OCI-LY7 (cell line): Measurements from ENCODE around the gene NLRC3. TPM values are rescaled to one million over a fixed set of nuclear protein-coding genes. Genes with fewer than 3 reads are reported as not detected.
A peak's percentile ranks its signal among the peaks of the same experiment; 100 is the strongest.

Experiments
- BruUV-seq: library from RNA; stranded (reverse); fragments of 400-500 nt; replicated peaks from 2 replicates; lab custom pipeline; 2021; lab: Mats Ljungman, UMichigan
- CTCF ChIA-PET: fragments of 300-600 bp; sonication (Branson Sonifier 250); formaldehyde crosslinking; loops from one replicate; lab custom pipeline; 2022; ENCODE audit warnings: antibody characterized with exemption; ENCODE audit not compliant: unreplicated experiment; lab: Charles Lee
- POLR2A ChIA-PET: fragments of 300-600 bp; sonication (Branson Sonifier 250); formaldehyde crosslinking; loops from one replicate; lab custom pipeline; 2022; ENCODE audit warnings: antibody characterized with exemption; lab: Charles Lee
- DNase-seq: peaks from one replicate; pipeline ENCODE4 v3.0.0-alpha.2; 2015; ENCODE audit warnings: low spot score
- H2AFZ ChIP-seq: fragments of 200-600 bp; sonication (generic), shearing (Covaris generic); 2 replicates; pipeline ENCODE4 v1.6.1; 2014; ENCODE audit warnings: mild to moderate bottlenecking, antibody characterized with exemption, low read length, moderate library complexity
- H3K27ac ChIP-seq: fragments of 200-600 bp; sonication (generic); 2 replicates; pipeline ENCODE4 v1.5.1; 2014; ENCODE audit warnings: mixed run types, low read depth, mild to moderate bottlenecking, moderate library complexity, low read length, inconsistent platforms; ENCODE audit not compliant: poor library complexity, severe bottlenecking
- H3K36me3 ChIP-seq: fragments of 200-600 bp; sonication (generic); 2 replicates; pipeline ENCODE4 v1.6.1; 2014; ENCODE audit warnings: mild to moderate bottlenecking, antibody characterized with exemption, low read length, moderate library complexity, mixed read lengths; ENCODE audit not compliant: insufficient read depth
- H3K4me1 ChIP-seq: fragments of 200-600 bp; sonication (generic); 2 replicates; pipeline ENCODE4 v1.5.1; 2014; ENCODE audit warnings: mild to moderate bottlenecking, low read length; ENCODE audit not compliant: insufficient read depth, poor library complexity, severe bottlenecking
- H3K4me2 ChIP-seq: fragments of 200-600 bp; sonication (generic); 2 replicates; pipeline ENCODE4 v1.6.1; 2014; ENCODE audit warnings: mild to moderate bottlenecking, low read length
- H3K4me3 ChIP-seq: fragments of 200-600 bp; sonication (generic); 2 replicates; pipeline ENCODE4 v1.5.1; 2014; ENCODE audit warnings: mild to moderate bottlenecking, low read depth, low read length; ENCODE audit not compliant: poor library complexity, severe bottlenecking
- H3K79me2 ChIP-seq: fragments of 200-600 bp; sonication (generic); 2 replicates; pipeline ENCODE4 v1.6.1; 2016; ENCODE audit warnings: low read depth, mild to moderate bottlenecking, low read length, moderate library complexity, mixed read lengths; ENCODE audit not compliant: insufficient read depth
- H3K9me2 ChIP-seq: fragments of 200-600 bp; sonication (generic); 2 replicates; pipeline ENCODE4 v1.6.1; 2016; ENCODE audit warnings: mild to moderate bottlenecking, low read length, mixed read lengths; ENCODE audit not compliant: insufficient read depth
- H3K9me3 ChIP-seq: fragments of 200-600 bp; sonication (generic); 2 replicates; pipeline ENCODE4 v1.6.1; 2014; ENCODE audit warnings: mild to moderate bottlenecking, mixed run types, low read length, mixed read lengths
- H4K20me1 ChIP-seq: fragments of 200-600 bp; sonication (generic); 2 replicates; pipeline ENCODE4 v1.6.1; 2014; ENCODE audit warnings: mild to moderate bottlenecking, antibody characterized with exemption, low read length, moderate library complexity, mixed read lengths; ENCODE audit not compliant: insufficient read depth
- CTCF ChIP-seq: fragments of 200-600 bp; sonication (generic); conservative IDR thresholded peaks from 2 replicates; pipeline ENCODE4 v1.5.1; 2014; ENCODE audit warnings: mild to moderate bottlenecking, antibody characterized with exemption, low read length, moderate library complexity, mixed read lengths
- EZH2phosphoT487 ChIP-seq: fragments of 200-600 bp; sonication (generic); IDR thresholded peaks from 2 replicates; pipeline ENCODE4 v1.6.1; 2018; ENCODE audit warnings: low read depth, borderline replicate concordance, mild to moderate bottlenecking, mixed run types, antibody characterized with exemption, low read length, moderate library complexity, mixed read lengths
- intact Hi-C: fragments of 100-400 bp; cut with micrococcal nuclease; formaldehyde crosslinking; loops from one replicate; pipeline ENCODE4 v1.10.0; 2022; ENCODE audit not compliant: unreplicated experiment
- total RNA-seq, 2 experiments: library from RNA; depleted of rRNA in 1 of 2; stranded (reverse); fragments of >200 nt in 1 of 2; shearing (Covaris generic) in 1 of 2; gene quantifications; 2 replicates each; pipeline ENCODE4 v1.2.3, GENCODE V29; 2014 to 2022

The NLRC3 gene
- total RNA-seq, 2 experiments from 2014 or later, result 50.6 to 74.0 TPM

- Histone ChIP-seq H4K20me1 (no peaks in the 10 kb centered on the region; the same call in 1 of the 2 replicates), H3K36me3 (peaks cover 55% of the 10 kb centered on the region), H3K27ac (peak overlapping the region; percentile 56), H3K9me2 (no peaks in the 10 kb centered on the region), H2AFZ (no peak overlapping the region), H3K79me2 (peaks cover 55% of the 10 kb centered on the region), H3K4me3 (peak overlapping the region; percentile 54), H3K4me2 (peak overlapping the region; percentile 70), H3K4me1 (peaks cover 42% of the 10 kb centered on the region), H3K9me3 (no peaks in the 10 kb centered on the region)
- no TSS peak for BruUV-seq
- DNase-seq, result no peak
- intact Hi-C loops, result no loop called here
- TF ChIP-seq EZH2phosphoT487 (no peak), CTCF (no peak)
- ChIA-PET POLR2A (interaction anchor here (2.3 kb wide), 1 partner anchor 15 kb away, joined by 11 read pairs; no protein-coding TSS in a partner anchor), CTCF (no interaction called here)
Observed at GRCh38 chr16:3608069-3608468, 30.9 kb upstream of the NLRC3 start.

- Histone ChIP-seq H3K27ac (peak overlapping the region; percentile 56), H3K4me2 (peak overlapping the region; percentile 70), H3K4me1 (peaks cover 42% of the 10 kb centered on the region), H3K9me2 (no peaks in the 10 kb centered on the region), H3K9me3 (no peaks in the 10 kb centered on the region), H2AFZ (peak overlapping the region; percentile 13; the same call in 1 of the 2 replicates), H3K79me2 (peaks cover 51% of the 10 kb centered on the region), H3K36me3 (peaks cover 58% of the 10 kb centered on the region), H4K20me1 (no peaks in the 10 kb centered on the region), H3K4me3 (peak overlapping the region; percentile 54)
- DNase-seq, result no peak
- CTCF ChIA-PET, result interaction anchor here (1.0 kb wide), 1 partner anchor 15 kb away, joined by 3 read pairs; no protein-coding TSS in a partner anchor
- POLR2A ChIA-PET, result interaction anchor here (1.0 to 2.3 kb wide), 3 partner anchors 15 to 29 kb away, joined by 5 to 11 read pairs (median 6); no protein-coding TSS in a partner anchor
- BruUV-seq, result no TSS peak
- TF ChIP-seq CTCF (no peak), EZH2phosphoT487 (no peak)
- intact Hi-C loops, result no loop called here
Observed at GRCh38 chr16:3607634-3608033, 30.4 kb upstream of the NLRC3 start.

GRCh38 chr16:3607161-3607560 is 30.0 kb upstream of the NLRC3 start:
- no peaks in the 10 kb centered on the region for H3K9me3 ChIP-seq
- ChIA-PET CTCF (interaction anchor here (1.0 kb wide), 1 partner anchor 15 kb away, joined by 3 read pairs; no protein-coding TSS in a partner anchor), POLR2A (interaction anchor here (1.0 to 2.3 kb wide), 3 partner anchors 16 to 28 kb away, joined by 5 to 11 read pairs (median 6); no protein-coding TSS in a partner anchor)
- no peaks in the 10 kb centered on the region for H3K9me2 ChIP-seq
- BruUV-seq, result no TSS peak
- H3K27ac ChIP-seq, result peak overlapping the region; percentile 56
- H4K20me1 ChIP-seq, result no peaks in the 10 kb centered on the region
- peak overlapping the region; percentile 70 for H3K4me2 ChIP-seq
- H3K4me3 ChIP-seq, result peak overlapping the region; percentile 54
- peaks cover 63% of the 10 kb centered on the region for H3K36me3 ChIP-seq
- peak overlapping the region; percentile 13; the same call in 1 of the 2 replicates for H2AFZ ChIP-seq
- peak; percentile 56 for DNase-seq
- TF ChIP-seq CTCF (no peak), EZH2phosphoT487 (no peak)
- peaks cover 46% of the 10 kb centered on the region; the same call in 1 of the 2 replicates for H3K79me2 ChIP-seq
- intact Hi-C loops, result no loop called here
- H3K4me1 ChIP-seq, result peaks cover 42% of the 10 kb centered on the region
